HG02970 (cell line): Measurements from ENCODE around the gene RPS26.
"Not testable (repeated sequence)": the region's sequence is repeated elsewhere in the genome, so short reads cannot be mapped to it uniquely, and the experiment has no call there.

Source experiments
- ATAC-seq: cut with Tn5 transposase; IDR thresholded peaks from one replicate; pipeline ENCODE4 v1.9.1; 2021; ENCODE audit warnings: mild to moderate bottlenecking, moderate library complexity, moderate number of reproducible peaks; ENCODE audit not compliant: unreplicated experiment, low FRiP score

The RPS26 gene

DNA sequence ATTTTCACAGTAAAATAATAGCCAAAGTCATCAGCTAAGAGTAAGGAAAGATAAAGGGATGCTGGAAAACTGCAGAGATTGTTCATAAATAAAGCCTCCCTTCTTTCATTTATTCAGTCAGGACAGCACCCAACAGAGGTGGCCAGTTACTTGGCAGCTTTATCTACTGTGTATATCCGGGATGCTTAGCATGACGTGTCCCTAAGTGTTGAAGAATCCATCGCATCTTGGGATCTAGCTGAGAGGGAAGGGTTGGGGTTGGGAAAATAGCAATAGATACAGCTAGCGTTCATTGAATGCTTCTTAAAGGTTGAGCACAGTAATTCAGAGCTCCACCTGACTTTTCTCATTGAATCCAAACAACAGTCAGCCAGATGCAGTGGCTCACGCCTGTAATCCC is 32.7 kb downstream of the RPS26 start:
- ATAC-seq = no peak

- not testable (repeated sequence) for ATAC-seq
Observed at GRCh38 chr12:56077966-56078365, 36.2 kb downstream of the RPS26 start.

DNA sequence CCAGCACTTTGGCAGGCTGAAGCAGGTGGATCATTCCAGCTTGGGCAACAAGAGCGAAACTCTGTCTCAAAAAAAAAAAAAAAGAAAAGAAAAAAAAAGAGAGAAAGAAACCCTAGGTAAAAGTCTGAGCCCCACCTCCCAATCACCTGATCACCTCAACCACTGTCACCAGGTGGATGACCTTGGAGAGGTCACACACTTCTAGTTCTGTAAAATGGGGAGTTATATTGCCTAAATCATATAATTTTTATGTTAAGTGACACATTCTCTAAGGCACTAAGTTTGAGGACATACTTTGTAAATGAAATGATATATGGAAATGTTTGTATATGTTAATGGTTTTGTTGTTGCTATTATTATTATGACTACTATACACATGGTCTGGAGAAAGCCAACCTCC is 36.7 kb downstream of the RPS26 start:
- no peak for ATAC-seq

DNA sequence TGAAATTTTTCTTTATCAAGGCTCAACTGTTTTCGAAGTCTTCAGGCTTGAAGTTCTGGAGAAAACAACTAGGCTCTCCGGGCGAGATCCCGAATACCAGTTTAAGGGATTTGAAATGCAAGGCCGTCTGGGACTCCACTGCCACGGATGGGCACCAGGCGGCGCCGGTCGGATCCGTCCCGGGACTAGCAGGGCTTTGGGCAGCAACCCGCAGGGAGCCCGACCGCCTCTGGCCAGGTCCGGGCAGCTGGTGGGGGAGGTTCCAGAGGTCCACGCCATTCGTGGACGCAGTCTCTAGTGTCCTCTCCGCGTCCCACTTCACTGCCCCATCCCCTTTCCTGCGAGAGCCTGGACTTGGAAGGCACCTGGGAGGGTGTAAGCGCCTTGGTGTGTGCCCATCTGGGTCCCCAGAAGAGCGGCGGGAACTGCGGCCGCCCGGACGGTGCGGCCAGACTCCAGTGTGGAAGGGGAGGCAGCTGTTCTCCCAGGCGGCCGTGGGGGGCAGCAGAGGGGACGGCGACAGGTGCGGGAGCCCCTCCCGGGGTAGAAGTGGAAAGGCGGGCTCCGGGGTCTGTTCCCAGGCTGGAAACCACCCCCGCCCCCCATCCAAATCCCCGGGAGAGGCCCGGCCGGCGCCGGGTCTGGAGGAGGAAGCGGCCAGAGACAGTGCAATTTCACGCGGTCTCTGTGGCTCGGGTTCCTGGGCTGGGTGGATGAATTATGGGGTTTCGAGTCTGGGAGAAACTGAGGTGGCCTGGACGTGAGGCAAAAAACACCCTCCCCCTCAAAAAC is 37.4 kb downstream of the RPS26 start:
- ATAC-seq = no peak

DNA sequence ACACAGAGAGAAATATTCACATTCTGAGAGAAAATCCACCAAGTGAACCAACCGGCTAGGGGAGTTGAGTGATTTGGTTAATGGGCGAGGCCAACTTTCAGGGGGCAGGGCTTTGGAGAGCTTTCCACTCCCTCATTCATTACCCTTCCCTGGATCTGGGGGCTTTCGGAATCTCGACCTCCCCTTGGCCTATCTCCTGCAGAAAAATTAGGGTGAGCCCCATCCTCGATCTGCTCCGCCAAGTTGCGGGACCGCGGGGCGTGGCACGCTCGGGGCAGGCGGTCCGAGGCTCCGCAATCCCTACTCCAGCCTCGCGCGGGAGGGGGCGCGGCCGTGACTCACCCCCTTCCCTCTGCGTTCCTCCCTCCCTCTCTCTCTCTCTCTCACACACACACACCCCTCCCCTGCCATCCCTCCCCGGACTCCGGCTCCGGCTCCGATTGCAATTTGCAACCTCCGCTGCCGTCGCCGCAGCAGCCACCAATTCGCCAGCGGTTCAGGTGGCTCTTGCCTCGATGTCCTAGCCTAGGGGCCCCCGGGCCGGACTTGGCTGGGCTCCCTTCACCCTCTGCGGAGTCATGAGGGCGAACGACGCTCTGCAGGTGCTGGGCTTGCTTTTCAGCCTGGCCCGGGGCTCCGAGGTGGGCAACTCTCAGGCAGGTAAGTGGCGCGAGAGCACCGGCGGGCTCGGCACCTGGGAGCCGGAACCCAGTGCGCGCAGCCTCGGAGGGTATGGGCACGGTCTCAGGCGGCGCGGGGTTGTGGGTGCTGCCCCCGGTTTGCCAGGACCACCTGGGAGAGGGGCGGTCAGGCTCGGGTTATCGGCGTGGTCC is 38.2 kb downstream of the RPS26 start, which contains the start of gene ERBB3:
Gene ERBB3 (plus strand): TSS at position 443 of the 833 bp plus-strand sequence. CDS start 136 bp downstream, at position 579.
- no peak for ATAC-seq

GRCh38 chr12:56080556-56081138 is 38.9 kb downstream of the RPS26 start:
- no peak for ATAC-seq

- ATAC-seq = no peak
Observed at GRCh38 chr12:56081393-56082347, 40.0 kb downstream of the RPS26 start.

- no peak for ATAC-seq
Observed at GRCh38 chr12:56082382-56082781, 40.7 kb downstream of the RPS26 start.

- no peak for ATAC-seq
Observed at GRCh38 chr12:56082967-56083366, 41.2 kb downstream of the RPS26 start.

GRCh38 chr12:56084958-56085543 is 43.3 kb downstream of the RPS26 start:
- no peak for ATAC-seq

DNA sequence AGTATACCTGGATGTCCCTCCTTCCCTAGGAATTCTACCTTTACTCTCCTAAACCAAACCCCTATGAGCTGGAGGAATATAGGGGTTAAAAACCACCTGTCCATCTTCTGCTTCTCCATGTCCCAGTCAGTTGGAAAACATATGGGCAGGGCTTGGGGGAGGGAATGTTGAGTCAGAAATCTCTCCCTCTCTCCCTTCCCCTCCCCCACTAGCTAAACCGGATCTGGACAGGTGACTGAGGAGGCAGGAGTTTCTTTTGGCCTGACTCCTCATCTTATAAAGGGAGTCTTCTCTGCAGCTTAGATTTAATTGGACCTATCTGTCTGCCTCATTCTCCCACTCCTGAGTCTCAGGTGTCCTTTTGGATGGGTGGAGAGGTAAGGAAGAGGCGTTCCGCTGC is 44.4 kb downstream of the RPS26 start:
- no peak for ATAC-seq

DNA sequence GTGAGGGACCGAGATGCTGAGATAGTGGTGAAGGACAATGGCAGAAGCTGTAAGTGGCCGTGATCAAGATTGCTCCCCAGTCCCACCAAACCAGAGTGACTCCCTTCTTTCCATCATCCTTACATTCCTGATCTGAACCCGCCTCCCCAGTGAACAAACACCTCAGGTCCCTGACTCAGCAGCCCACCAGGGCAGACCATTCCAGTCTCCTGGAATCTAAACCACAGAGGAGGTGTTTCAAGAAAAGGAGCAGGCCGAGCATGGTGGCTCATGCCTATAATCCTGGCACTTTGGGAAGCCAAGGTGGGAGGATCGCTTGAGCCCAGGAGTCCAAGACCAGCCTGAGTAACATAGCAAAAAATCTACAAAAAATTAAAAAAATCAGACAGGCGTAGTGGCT is 44.9 kb downstream of the RPS26 start:
- no peak for ATAC-seq

GRCh38 chr12:56087220-56087619 is 45.5 kb downstream of the RPS26 start:
- no peak for ATAC-seq
